Neural cell (in vitro differentiated cells): ENCODE results near the gene RBKS. TPM values are rescaled to one million over a fixed set of nuclear protein-coding genes. Genes with fewer than 3 reads are reported as not detected.

Experiments used
- H2AFZ ChIP-seq: fragments of 200-600, 300-800 bp; sonication (generic), shearing (Covaris generic); 2 replicates; pipeline ENCODE4 v1.6.0; 2014; ENCODE audit warnings: low read depth, mild to moderate bottlenecking, antibody characterized with exemption, low read length, moderate library complexity
- H3F3A ChIP-seq: fragments of 200-600 bp; shearing (Covaris generic); 2 replicates; pipeline ENCODE4 v1.6.1; 2016; ENCODE audit warnings: mild to moderate bottlenecking, moderate library complexity, mixed read lengths, antibody characterized with exemption, low read length; ENCODE audit not compliant: insufficient read depth, poor library complexity, severe bottlenecking
- H3K27ac ChIP-seq: fragments of 200-600, 300-800 bp; sonication (generic), shearing (Covaris generic); 2 replicates; pipeline ENCODE4 v1.5.1; 2014; ENCODE audit warnings: mild to moderate bottlenecking, low read length, moderate library complexity
- H3K27me3 ChIP-seq: fragments of 300-800, 200-600 bp; sonication (generic), shearing (Covaris generic); 2 replicates; pipeline ENCODE4 v1.6.0; 2014; ENCODE audit warnings: mild to moderate bottlenecking, low read depth, low read length, moderate library complexity; ENCODE audit not compliant: insufficient read depth
- H3K36me3 ChIP-seq: fragments of 300-800, 200-600 bp; sonication (generic), shearing (Covaris generic); 2 replicates; pipeline ENCODE4 v1.5.1; 2014; ENCODE audit warnings: mild to moderate bottlenecking, antibody characterized with exemption, low read length, moderate library complexity; ENCODE audit not compliant: insufficient read depth
- H3K4me2 ChIP-seq: fragments of 300-800, 200-600 bp; sonication (generic), shearing (Covaris generic); 2 replicates; pipeline ENCODE4 v1.6.0; 2014; ENCODE audit warnings: mild to moderate bottlenecking, low read length
- H3K4me3 ChIP-seq: fragments of 300-800, 200-600 bp; sonication (generic), shearing (Covaris generic); 2 replicates; pipeline ENCODE4 v1.5.1; 2014; ENCODE audit warnings: mild to moderate bottlenecking, low read length, moderate library complexity
- H3K79me2 ChIP-seq: fragments of 200-600 bp; shearing (Covaris generic); replicated peaks from 2 replicates; pipeline ENCODE4 v1.6.0; 2014; ENCODE audit warnings: mild to moderate bottlenecking, low read length, moderate library complexity; ENCODE audit not compliant: insufficient read depth
- H3K9ac ChIP-seq: fragments of 300-800, 200-600 bp; sonication (generic), shearing (Covaris generic); 2 replicates; pipeline ENCODE4 v1.6.1; 2016; ENCODE audit warnings: mild to moderate bottlenecking, low read length, mixed read lengths
- H3K9me2 ChIP-seq: fragments of 200-600 bp; shearing (Covaris generic); 2 replicates; pipeline ENCODE4 v1.6.1; 2016; ENCODE audit warnings: mild to moderate bottlenecking, low read length, mixed read lengths; ENCODE audit not compliant: insufficient read depth
- H3K9me3 ChIP-seq: fragments of 200-600, 300-800 bp; sonication (generic), shearing (Covaris generic); 2 replicates; pipeline ENCODE4 v1.6.1; 2016; ENCODE audit warnings: mild to moderate bottlenecking, mixed run types, low read length, moderate library complexity, mixed read lengths
- H4K20me1 ChIP-seq: fragments of 200-600 bp; shearing (Covaris generic); 2 replicates; pipeline ENCODE4 v1.6.1; 2016; ENCODE audit warnings: mild to moderate bottlenecking, mixed run types; ENCODE audit not compliant: insufficient read depth
- EP300 ChIP-seq: fragments of 450-650 bp; conservative IDR thresholded peaks from 2 replicates; pipeline ENCODE4 v1.6.1; 2014; ENCODE audit warnings: antibody characterized with exemption, mild to moderate bottlenecking, moderate library complexity; ENCODE audit not compliant: poor library complexity, severe bottlenecking
- EZH2 ChIP-seq: fragments of 200-600, 300-800 bp; shearing (Covaris generic), sonication (generic); IDR thresholded peaks from 2 replicates; pipeline ENCODE4 v1.6.1; 2014; ENCODE audit warnings: antibody characterized with exemption, low read length, borderline replicate concordance, mild to moderate bottlenecking; ENCODE audit not compliant: insufficient read depth, poor library complexity, severe bottlenecking
- MXI1 ChIP-seq: fragments of 450-650 bp; conservative IDR thresholded peaks from 2 replicates; pipeline ENCODE4 v1.6.1; 2014; ENCODE audit warnings: antibody characterized with exemption, mild to moderate bottlenecking; ENCODE audit not compliant: poor library complexity, severe bottlenecking
- POLR2AphosphoS5 ChIP-seq: IDR thresholded peaks from 2 replicates; pipeline ENCODE4 v1.6.1; 2012
- RAD21 ChIP-seq: fragments of 450-650 bp; conservative IDR thresholded peaks from 2 replicates; pipeline ENCODE4 v1.6.1; 2014; ENCODE audit warnings: antibody characterized with exemption, mild to moderate bottlenecking, moderate library complexity
- SMC3 ChIP-seq: fragments of 450-650 bp; conservative IDR thresholded peaks from 2 replicates; pipeline ENCODE4 v1.6.1; 2014; ENCODE audit warnings: antibody characterized with exemption, mild to moderate bottlenecking, moderate library complexity; ENCODE audit not compliant: poor library complexity
- TAF1 ChIP-seq: IDR thresholded peaks from 2 replicates; pipeline ENCODE4 v1.6.1; 2012; ENCODE audit warnings: low read depth
- polyA plus RNA-seq: library from polyadenylated mRNA; depleted of rRNA; stranded (reverse); fragments of >200 nt; gene quantifications from 2 replicates; pipeline ENCODE4 v1.2.3, GENCODE V29; 2014
- TF ChIP-seq, protein P1 (sequence below): IDR thresholded peaks from 2 replicates; pipeline ENCODE4 v1.6.1; 2012; ENCODE audit warnings: borderline replicate concordance
- TF ChIP-seq, protein P2 (sequence below): fragments of 450-650 bp; IDR thresholded peaks from 2 replicates; pipeline ENCODE4 v1.5.1; 2014; ENCODE audit warnings: antibody characterized with exemption, mild to moderate bottlenecking, moderate library complexity; ENCODE audit not compliant: poor library complexity, severe bottlenecking

Gene RBKS
- polyA plus RNA-seq, 1 donor from 2014 or later, result 5.4 TPM

DNA sequence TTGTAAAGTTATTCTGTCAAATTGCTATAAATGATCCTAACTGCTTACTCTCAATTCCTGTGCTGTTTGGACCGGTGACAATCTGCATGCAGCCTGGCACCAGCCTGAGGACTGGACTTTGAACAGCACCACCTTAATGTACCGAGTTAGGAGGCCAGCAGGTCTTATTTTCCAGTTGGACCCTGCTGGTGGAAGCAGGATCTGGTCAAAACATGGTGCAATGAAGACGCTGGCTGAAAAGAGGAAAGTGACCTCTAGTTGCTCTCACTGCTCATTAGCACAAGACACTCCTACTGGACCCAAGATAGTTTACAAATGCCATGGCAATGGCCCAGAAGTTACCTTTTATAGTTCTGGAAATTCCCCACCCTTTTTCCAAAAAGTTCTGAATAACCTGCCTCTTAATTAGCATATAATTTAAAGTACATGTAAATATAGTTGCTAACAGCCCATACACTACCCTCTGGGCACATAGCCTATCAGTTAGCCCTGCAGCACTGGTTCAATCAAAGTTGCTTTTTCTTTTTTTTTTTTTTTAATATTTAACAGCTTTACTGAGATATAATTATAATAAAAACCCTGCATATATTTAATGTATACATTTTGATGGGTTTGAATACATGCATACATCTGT lies 35.8 kb downstream of the RBKS start:
- H3K4me2 ChIP-seq, result no peak overlapping the region
- H3K9ac ChIP-seq, result no peak overlapping the region
- H3K9me3 ChIP-seq, result peaks cover 4% of the 10 kb centered on the region
- no peaks in the 10 kb centered on the region for H3F3A ChIP-seq
- H2AFZ ChIP-seq, result no peak overlapping the region
- no peak overlapping the region for H3K27ac ChIP-seq
- H3K27me3 ChIP-seq, result no peaks in the 10 kb centered on the region
- H3K9me2 ChIP-seq, result no peaks in the 10 kb centered on the region
- H4K20me1 ChIP-seq, result no peaks in the 10 kb centered on the region
- H3K36me3 ChIP-seq, result peaks cover 6% of the 10 kb centered on the region
- no peak overlapping the region for H3K4me3 ChIP-seq
- H3K79me2 ChIP-seq, result no peaks in the 10 kb centered on the region
- no peak for TF ChIP-seq SMC3
- no peak for TF ChIP-seq RAD21
- no peak for TF ChIP-seq TAF1
- TF ChIP-seq MXI1, result no peak
- TF ChIP-seq EZH2, result no peak
- TF ChIP-seq EP300, result no peak
- no peak for TF ChIP-seq POLR2AphosphoS5
- TF ChIP-seq, protein P1, sequence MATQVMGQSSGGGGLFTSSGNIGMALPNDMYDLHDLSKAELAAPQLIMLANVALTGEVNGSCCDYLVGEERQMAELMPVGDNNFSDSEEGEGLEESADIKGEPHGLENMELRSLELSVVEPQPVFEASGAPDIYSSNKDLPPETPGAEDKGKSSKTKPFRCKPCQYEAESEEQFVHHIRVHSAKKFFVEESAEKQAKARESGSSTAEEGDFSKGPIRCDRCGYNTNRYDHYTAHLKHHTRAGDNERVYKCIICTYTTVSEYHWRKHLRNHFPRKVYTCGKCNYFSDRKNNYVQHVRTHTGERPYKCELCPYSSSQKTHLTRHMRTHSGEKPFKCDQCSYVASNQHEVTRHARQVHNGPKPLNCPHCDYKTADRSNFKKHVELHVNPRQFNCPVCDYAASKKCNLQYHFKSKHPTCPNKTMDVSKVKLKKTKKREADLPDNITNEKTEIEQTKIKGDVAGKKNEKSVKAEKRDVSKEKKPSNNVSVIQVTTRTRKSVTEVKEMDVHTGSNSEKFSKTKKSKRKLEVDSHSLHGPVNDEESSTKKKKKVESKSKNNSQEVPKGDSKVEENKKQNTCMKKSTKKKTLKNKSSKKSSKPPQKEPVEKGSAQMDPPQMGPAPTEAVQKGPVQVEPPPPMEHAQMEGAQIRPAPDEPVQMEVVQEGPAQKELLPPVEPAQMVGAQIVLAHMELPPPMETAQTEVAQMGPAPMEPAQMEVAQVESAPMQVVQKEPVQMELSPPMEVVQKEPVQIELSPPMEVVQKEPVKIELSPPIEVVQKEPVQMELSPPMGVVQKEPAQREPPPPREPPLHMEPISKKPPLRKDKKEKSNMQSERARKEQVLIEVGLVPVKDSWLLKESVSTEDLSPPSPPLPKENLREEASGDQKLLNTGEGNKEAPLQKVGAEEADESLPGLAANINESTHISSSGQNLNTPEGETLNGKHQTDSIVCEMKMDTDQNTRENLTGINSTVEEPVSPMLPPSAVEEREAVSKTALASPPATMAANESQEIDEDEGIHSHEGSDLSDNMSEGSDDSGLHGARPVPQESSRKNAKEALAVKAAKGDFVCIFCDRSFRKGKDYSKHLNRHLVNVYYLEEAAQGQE, result no peak
- TF ChIP-seq, protein P2, sequence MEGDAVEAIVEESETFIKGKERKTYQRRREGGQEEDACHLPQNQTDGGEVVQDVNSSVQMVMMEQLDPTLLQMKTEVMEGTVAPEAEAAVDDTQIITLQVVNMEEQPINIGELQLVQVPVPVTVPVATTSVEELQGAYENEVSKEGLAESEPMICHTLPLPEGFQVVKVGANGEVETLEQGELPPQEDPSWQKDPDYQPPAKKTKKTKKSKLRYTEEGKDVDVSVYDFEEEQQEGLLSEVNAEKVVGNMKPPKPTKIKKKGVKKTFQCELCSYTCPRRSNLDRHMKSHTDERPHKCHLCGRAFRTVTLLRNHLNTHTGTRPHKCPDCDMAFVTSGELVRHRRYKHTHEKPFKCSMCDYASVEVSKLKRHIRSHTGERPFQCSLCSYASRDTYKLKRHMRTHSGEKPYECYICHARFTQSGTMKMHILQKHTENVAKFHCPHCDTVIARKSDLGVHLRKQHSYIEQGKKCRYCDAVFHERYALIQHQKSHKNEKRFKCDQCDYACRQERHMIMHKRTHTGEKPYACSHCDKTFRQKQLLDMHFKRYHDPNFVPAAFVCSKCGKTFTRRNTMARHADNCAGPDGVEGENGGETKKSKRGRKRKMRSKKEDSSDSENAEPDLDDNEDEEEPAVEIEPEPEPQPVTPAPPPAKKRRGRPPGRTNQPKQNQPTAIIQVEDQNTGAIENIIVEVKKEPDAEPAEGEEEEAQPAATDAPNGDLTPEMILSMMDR, result no peak

DNA sequence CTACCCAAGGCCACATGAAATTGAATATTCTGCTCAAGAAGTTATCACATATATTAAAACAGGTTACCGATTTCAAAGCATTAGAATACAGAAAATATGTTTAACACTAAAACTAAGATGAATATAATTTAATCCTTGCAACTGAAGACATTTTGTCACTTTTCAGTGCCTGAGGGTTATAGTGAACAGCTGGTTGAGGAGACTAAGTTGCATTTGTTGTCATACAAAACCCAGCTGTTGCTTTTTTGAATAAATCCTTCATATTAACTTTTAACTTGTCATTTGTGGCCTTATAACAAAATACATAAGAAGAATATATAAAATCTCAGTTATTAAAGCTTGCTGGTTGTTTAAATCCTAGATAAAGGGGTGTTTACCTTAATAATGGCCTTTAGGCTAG lies 37.5 kb downstream of the RBKS start:
- Histone ChIP-seq H3K36me3 (peaks cover 6% of the 10 kb centered on the region), H3K79me2 (no peaks in the 10 kb centered on the region), H4K20me1 (no peaks in the 10 kb centered on the region), H3K9me2 (no peaks in the 10 kb centered on the region), H3K4me2 (no peak overlapping the region), H3K4me3 (no peak overlapping the region), H3K9ac (no peak overlapping the region), H3K27ac (no peak overlapping the region), H3F3A (no peaks in the 10 kb centered on the region), H2AFZ (no peak overlapping the region), H3K27me3 (no peaks in the 10 kb centered on the region), H3K9me3 (peaks cover 3% of the 10 kb centered on the region)
- TF ChIP-seq EZH2 (no peak), MXI1 (no peak), RAD21 (no peak), TAF1 (no peak), SMC3 (no peak), EP300 (no peak), POLR2AphosphoS5 (no peak)
- TF ChIP-seq, protein P1, result no peak
- TF ChIP-seq, protein P2, result no peak
